Stomach (tissue), 4 donors: ENCODE measurements around the gene PDE8A.

Experiments used
- POLR2AphosphoS5 ChIP-seq, 3 donors: sonication (generic); formaldehyde crosslinking; IDR thresholded peaks; one replicate each; pipeline ENCODE4 v1.6.1; 2016; ENCODE audit warnings: antibody characterized with exemption in 3 of 3
- TF ChIP-seq, protein P1 (sequence below), 7 experiments: fragments of 450-650 bp in 4 of 7; fragments of 200-600 bp in 3 of 7; sonication (generic) in 3 of 7; IDR thresholded peaks; one replicate each; pipeline ENCODE4 v1.5.1; 2016 to 2019; ENCODE audit warnings: antibody characterized with exemption in 7 of 7, control low read depth in 2 of 7, mild to moderate bottlenecking in 1 of 7

DNA sequence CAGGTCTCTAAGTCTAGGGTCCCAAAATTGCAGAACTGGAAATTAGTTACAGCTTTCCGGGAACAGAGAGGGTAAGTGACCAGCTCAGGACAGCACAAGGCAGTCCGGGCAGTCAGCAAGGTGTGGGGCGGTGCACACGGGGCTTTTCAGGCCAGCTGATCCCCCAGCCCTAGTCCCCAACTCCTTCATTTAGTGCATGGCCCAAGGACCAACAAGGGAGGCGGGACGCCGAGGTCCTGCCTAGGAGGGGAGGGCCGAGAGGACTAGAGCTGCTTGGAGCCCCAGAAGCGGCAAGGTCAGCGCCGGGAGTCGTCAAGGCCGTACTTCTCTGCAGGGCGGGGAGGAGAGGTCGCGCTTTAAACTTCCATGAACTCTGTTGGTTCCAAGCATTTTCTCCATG, 2.0 kb upstream of the PDE8A start:
- TF ChIP-seq, protein P1, sequence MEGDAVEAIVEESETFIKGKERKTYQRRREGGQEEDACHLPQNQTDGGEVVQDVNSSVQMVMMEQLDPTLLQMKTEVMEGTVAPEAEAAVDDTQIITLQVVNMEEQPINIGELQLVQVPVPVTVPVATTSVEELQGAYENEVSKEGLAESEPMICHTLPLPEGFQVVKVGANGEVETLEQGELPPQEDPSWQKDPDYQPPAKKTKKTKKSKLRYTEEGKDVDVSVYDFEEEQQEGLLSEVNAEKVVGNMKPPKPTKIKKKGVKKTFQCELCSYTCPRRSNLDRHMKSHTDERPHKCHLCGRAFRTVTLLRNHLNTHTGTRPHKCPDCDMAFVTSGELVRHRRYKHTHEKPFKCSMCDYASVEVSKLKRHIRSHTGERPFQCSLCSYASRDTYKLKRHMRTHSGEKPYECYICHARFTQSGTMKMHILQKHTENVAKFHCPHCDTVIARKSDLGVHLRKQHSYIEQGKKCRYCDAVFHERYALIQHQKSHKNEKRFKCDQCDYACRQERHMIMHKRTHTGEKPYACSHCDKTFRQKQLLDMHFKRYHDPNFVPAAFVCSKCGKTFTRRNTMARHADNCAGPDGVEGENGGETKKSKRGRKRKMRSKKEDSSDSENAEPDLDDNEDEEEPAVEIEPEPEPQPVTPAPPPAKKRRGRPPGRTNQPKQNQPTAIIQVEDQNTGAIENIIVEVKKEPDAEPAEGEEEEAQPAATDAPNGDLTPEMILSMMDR (IDR thresholded peaks at IDR 0.05): no peak
- no peak for TF ChIP-seq POLR2AphosphoS5 (IDR thresholded peaks at IDR 0.05)
